A673 (cell line): ENCODE data around the gene HLCS. TPM values are rescaled to one million over a fixed set of nuclear protein-coding genes. Genes with fewer than 3 reads are reported as not detected.

ENCODE experiments used
- BruUV-seq: library from RNA; stranded (reverse); fragments of 400-500 nt; replicated peaks from 2 replicates; lab custom pipeline; 2021; lab: Mats Ljungman, UMichigan
- CTCF ChIA-PET: fragments of 300-600 bp; sonication (Branson Sonifier 250); formaldehyde crosslinking; loops from one replicate; lab custom pipeline; 2022; ENCODE audit warnings: antibody characterized with exemption; lab: Charles Lee
- POLR2A ChIA-PET: fragments of 300-600 bp; sonication (Branson Sonifier 250); formaldehyde crosslinking; loops from one replicate; lab custom pipeline; 2022; ENCODE audit warnings: antibody characterized with exemption; ENCODE audit not compliant: low non-redundant PET; lab: Charles Lee
- DNase-seq: peaks from one replicate; pipeline ENCODE4 v3.0.0-alpha.2; 2015; ENCODE audit warnings: low spot score
- H3K27ac ChIP-seq: fragments of 200-600 bp; sonication (generic); 2 replicates; pipeline ENCODE4 v1.5.1; 2016; ENCODE audit warnings: mixed run types, low read depth, mild to moderate bottlenecking, mixed read lengths, antibody characterized with exemption, low read length; ENCODE audit not compliant: poor library complexity, severe bottlenecking
- H3K27me3 ChIP-seq: fragments of 200-600 bp; sonication (generic); replicated peaks from 2 replicates; pipeline ENCODE4 v1.6.1; 2017; ENCODE audit warnings: mixed run types, low read depth, mild to moderate bottlenecking, mixed read lengths, antibody characterized with exemption, low read length; ENCODE audit not compliant: insufficient read depth, poor library complexity
- H3K36me3 ChIP-seq: fragments of 200-600 bp; sonication (generic); 2 replicates; pipeline ENCODE4 v1.6.1; 2016; ENCODE audit warnings: mixed run types, mild to moderate bottlenecking, mixed read lengths, antibody characterized with exemption, low read length; ENCODE audit not compliant: insufficient read depth, poor library complexity, severe bottlenecking
- H3K4me1 ChIP-seq: fragments of 200-600 bp; sonication (generic); 2 replicates; pipeline ENCODE4 v1.6.1; 2017; ENCODE audit warnings: mixed run types, mild to moderate bottlenecking, mixed read lengths, antibody characterized with exemption, low read length; ENCODE audit not compliant: insufficient read depth, poor library complexity, severe bottlenecking
- H3K4me3 ChIP-seq: fragments of 200-600 bp; sonication (generic); 2 replicates; pipeline ENCODE4 v1.5.1; 2016; ENCODE audit warnings: low read depth, mixed run types, mild to moderate bottlenecking, mixed read lengths, low read length; ENCODE audit not compliant: poor library complexity, severe bottlenecking
- H3K9me3 ChIP-seq: fragments of 200-600 bp; sonication (generic); 2 replicates; pipeline ENCODE4 v1.6.1; 2016; ENCODE audit warnings: mixed run types, low read depth, mild to moderate bottlenecking, mixed read lengths, antibody characterized with exemption, low read length; ENCODE audit not compliant: poor library complexity, severe bottlenecking
- CTCF ChIP-seq: fragments of 300-800, 200-600 bp; sonication (generic); conservative IDR thresholded peaks from 2 replicates; pipeline ENCODE4 v1.5.1; 2017; ENCODE audit warnings: low read depth, mild to moderate bottlenecking, antibody characterized with exemption, low read length, moderate library complexity, mixed read lengths
- EZH2 ChIP-seq: fragments of 200-600 bp; sonication (generic); IDR thresholded peaks from 2 replicates; pipeline ENCODE4 v1.6.1; 2017; ENCODE audit warnings: borderline replicate concordance, low read depth, mild to moderate bottlenecking, mixed read lengths, antibody characterized with exemption, low read length; ENCODE audit not compliant: poor library complexity, severe bottlenecking
- intact Hi-C: fragments of 100-400 bp; cut with micrococcal nuclease; formaldehyde crosslinking; loops from one replicate; pipeline ENCODE4 v1.10.0; 2022; ENCODE audit not compliant: unreplicated experiment
- total RNA-seq: library from RNA; stranded (reverse); gene quantifications from 2 replicates; pipeline ENCODE4 v1.2.3, GENCODE V29; 2021

Gene HLCS
- total RNA-seq, 1 experiment from 2014 or later = 15.3 TPM

GRCh38 chr21:36962098-36962780 lies 4.2 kb downstream of the HLCS start:
- Histone ChIP-seq H3K36me3 (no peaks in the 10 kb centered on the region), H3K27ac (no peak overlapping the region), H3K4me1 (peaks cover 10% of the 10 kb centered on the region), H3K4me3 (no peak overlapping the region), H3K9me3 (no peaks in the 10 kb centered on the region), H3K27me3 (no peaks in the 10 kb centered on the region)
- CTCF ChIA-PET = interaction anchor here (0.5 kb wide), 1 partner anchor 260 kb away, joined by 4 read pairs; no protein-coding TSS in a partner anchor
- intact Hi-C loops = no loop called here
- BruUV-seq = no TSS peak
- no peak for TF ChIP-seq CTCF
- TF ChIP-seq EZH2 = no peak
- no peak for DNase-seq
- POLR2A ChIA-PET = no interaction called here

GRCh38 chr21:36960676-36961284 lies 5.7 kb downstream of the HLCS start:
- intact Hi-C loops = no loop called here
- ChIA-PET POLR2A (no interaction called here), CTCF (no interaction called here)
- BruUV-seq = no TSS peak
- Histone ChIP-seq H3K4me1 (peaks cover 10% of the 10 kb centered on the region), H3K4me3 (no peak overlapping the region), H3K9me3 (no peaks in the 10 kb centered on the region), H3K36me3 (no peaks in the 10 kb centered on the region), H3K27me3 (no peaks in the 10 kb centered on the region), H3K27ac (no peak overlapping the region)
- no peak for TF ChIP-seq EZH2
- TF ChIP-seq CTCF = no peak
- DNase-seq = no peak

- TF ChIP-seq EZH2 = no peak
- TF ChIP-seq CTCF = no peak
- BruUV-seq = no TSS peak
- Histone ChIP-seq H3K4me1 (no peaks in the 10 kb centered on the region), H3K9me3 (no peaks in the 10 kb centered on the region), H3K4me3 (no peak overlapping the region), H3K36me3 (no peaks in the 10 kb centered on the region), H3K27me3 (no peaks in the 10 kb centered on the region), H3K27ac (no peak overlapping the region)
- POLR2A ChIA-PET = no interaction called here
- no peak for DNase-seq
- intact Hi-C loops = no loop called here
- CTCF ChIA-PET = interaction anchor here (0.6 kb wide), 1 partner anchor 19 kb away, joined by 3 read pairs; no protein-coding TSS in a partner anchor
Observed at GRCh38 chr21:36959020-36959835, 7.2 kb downstream of the HLCS start.
